Osteoblast (primary cell): ENCODE measurements around the gene IQCK. TPM values are rescaled to one million over a fixed set of nuclear protein-coding genes. Genes with fewer than 3 reads are reported as not detected.

ENCODE experiments used
- DNase-seq: peaks from one replicate; pipeline ENCODE4 v3.0.0; 2011; ENCODE audit warnings: low spot score, mixed read lengths; ENCODE audit not compliant: insufficient read length; ENCODE audit errors: missing footprints
- H2AFZ ChIP-seq: 2 replicates; pipeline ENCODE4 v1.6.0; 2011; ENCODE audit warnings: mild to moderate bottlenecking, low read length
- H3K27ac ChIP-seq: 2 replicates; pipeline ENCODE4 v1.5.1; 2011; ENCODE audit warnings: mild to moderate bottlenecking, low read depth, low read length, moderate library complexity
- H3K27me3 ChIP-seq: 2 replicates; pipeline ENCODE4 v1.6.0; 2012; ENCODE audit warnings: mild to moderate bottlenecking, control low read depth, inconsistent platforms, low read length, moderate library complexity; ENCODE audit not compliant: insufficient read depth
- H3K36me3 ChIP-seq: 2 replicates; pipeline ENCODE4 v1.5.1; 2011; ENCODE audit warnings: mild to moderate bottlenecking, low read length, control low read depth, moderate library complexity; ENCODE audit not compliant: insufficient read depth
- H3K4me1 ChIP-seq: 2 replicates; pipeline ENCODE4 v1.5.1; 2011; ENCODE audit warnings: mild to moderate bottlenecking, low read length, control low read depth, moderate library complexity; ENCODE audit not compliant: insufficient read depth
- H3K4me2 ChIP-seq: 2 replicates; pipeline ENCODE4 v1.6.0; 2011; ENCODE audit warnings: mild to moderate bottlenecking, low read length; ENCODE audit not compliant: insufficient read depth
- H3K4me3 ChIP-seq: fragments of 200-600 bp; sonication (generic); 3 replicates; pipeline ENCODE4 v1.5.1; 2012; ENCODE audit warnings: mild to moderate bottlenecking, low read length, inconsistent platforms; ENCODE audit not compliant: insufficient read depth
- H3K79me2 ChIP-seq: 2 replicates; pipeline ENCODE4 v1.6.0; 2012; ENCODE audit warnings: mild to moderate bottlenecking, low read length, control low read depth, inconsistent platforms; ENCODE audit not compliant: insufficient read depth
- H3K9me3 ChIP-seq: 2 replicates; pipeline ENCODE4 v1.5.1; 2011; ENCODE audit warnings: low read depth, low read length, control low read depth
- H4K20me1 ChIP-seq: 2 replicates; pipeline ENCODE4 v1.6.0; 2012; ENCODE audit warnings: mild to moderate bottlenecking, low read length, control low read depth; ENCODE audit not compliant: insufficient read depth
- total RNA-seq: library from RNA; depleted of rRNA; stranded (reverse); fragments of >200 nt; gene quantifications from 2 replicates; pipeline ENCODE4 v1.2.3, GENCODE V29; 2012
- TF ChIP-seq, protein P1 (sequence below): IDR thresholded peaks from 2 replicates; pipeline ENCODE4 v1.5.1; 2011; ENCODE audit warnings: mild to moderate bottlenecking, low read depth, low read length, moderate library complexity; ENCODE audit errors: extremely low read depth

Gene IQCK
- total RNA-seq, 1 donor, result 8.7 TPM

DNA sequence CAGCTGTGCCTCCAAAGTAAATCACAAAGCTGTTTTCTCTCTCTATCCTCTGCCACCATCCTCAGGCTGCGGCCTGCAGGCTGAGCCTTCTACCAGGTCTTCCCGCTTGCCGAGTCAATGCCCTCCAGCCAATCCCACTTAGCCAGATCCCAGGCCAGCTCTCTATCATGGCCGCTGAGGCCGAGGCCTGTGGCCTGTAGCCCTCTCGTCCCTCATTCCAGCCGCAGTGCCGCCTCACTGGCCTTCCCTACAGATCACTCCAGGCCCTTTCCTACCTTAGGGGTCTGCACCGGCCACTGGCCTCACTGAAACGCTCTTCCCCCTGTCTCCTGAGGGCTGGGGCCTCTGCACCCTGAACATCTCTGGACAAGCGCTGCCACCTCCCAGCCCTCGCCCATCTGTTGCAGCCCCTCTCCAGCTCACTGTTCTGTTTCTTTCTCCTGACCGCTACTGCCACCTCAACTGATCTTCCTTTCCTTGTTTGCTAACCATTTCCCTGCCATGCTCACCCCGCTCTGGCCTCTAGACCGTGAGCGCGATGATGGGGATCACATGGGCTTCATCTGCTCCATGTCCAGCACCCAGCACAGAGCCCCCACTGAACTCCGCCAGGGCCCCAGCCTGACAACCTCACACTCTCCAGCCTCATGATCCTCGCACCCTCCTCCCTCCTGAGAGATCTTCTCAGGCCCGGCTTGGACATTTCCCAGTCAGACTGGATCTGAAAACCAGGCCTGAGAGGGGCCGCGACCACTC lies 8.5 kb upstream of the IQCK start:
- peaks cover 57% of the 10 kb centered on the region for H3K36me3 ChIP-seq
- H3K27me3 ChIP-seq, result no peaks in the 10 kb centered on the region
- H3K4me1 ChIP-seq, result peaks cover 6% of the 10 kb centered on the region
- peaks cover 12% of the 10 kb centered on the region for H4K20me1 ChIP-seq
- no peak overlapping the region for H3K4me2 ChIP-seq
- TF ChIP-seq, protein P1, sequence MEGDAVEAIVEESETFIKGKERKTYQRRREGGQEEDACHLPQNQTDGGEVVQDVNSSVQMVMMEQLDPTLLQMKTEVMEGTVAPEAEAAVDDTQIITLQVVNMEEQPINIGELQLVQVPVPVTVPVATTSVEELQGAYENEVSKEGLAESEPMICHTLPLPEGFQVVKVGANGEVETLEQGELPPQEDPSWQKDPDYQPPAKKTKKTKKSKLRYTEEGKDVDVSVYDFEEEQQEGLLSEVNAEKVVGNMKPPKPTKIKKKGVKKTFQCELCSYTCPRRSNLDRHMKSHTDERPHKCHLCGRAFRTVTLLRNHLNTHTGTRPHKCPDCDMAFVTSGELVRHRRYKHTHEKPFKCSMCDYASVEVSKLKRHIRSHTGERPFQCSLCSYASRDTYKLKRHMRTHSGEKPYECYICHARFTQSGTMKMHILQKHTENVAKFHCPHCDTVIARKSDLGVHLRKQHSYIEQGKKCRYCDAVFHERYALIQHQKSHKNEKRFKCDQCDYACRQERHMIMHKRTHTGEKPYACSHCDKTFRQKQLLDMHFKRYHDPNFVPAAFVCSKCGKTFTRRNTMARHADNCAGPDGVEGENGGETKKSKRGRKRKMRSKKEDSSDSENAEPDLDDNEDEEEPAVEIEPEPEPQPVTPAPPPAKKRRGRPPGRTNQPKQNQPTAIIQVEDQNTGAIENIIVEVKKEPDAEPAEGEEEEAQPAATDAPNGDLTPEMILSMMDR, result no peak
- H3K9me3 ChIP-seq, result no peaks in the 10 kb centered on the region
- no peak overlapping the region for H3K4me3 ChIP-seq
- peak; percentile 18 for DNase-seq
- peaks cover 34% of the 10 kb centered on the region for H3K79me2 ChIP-seq
- H3K27ac ChIP-seq, result no peak overlapping the region
- H2AFZ ChIP-seq, result no peak overlapping the region

DNA sequence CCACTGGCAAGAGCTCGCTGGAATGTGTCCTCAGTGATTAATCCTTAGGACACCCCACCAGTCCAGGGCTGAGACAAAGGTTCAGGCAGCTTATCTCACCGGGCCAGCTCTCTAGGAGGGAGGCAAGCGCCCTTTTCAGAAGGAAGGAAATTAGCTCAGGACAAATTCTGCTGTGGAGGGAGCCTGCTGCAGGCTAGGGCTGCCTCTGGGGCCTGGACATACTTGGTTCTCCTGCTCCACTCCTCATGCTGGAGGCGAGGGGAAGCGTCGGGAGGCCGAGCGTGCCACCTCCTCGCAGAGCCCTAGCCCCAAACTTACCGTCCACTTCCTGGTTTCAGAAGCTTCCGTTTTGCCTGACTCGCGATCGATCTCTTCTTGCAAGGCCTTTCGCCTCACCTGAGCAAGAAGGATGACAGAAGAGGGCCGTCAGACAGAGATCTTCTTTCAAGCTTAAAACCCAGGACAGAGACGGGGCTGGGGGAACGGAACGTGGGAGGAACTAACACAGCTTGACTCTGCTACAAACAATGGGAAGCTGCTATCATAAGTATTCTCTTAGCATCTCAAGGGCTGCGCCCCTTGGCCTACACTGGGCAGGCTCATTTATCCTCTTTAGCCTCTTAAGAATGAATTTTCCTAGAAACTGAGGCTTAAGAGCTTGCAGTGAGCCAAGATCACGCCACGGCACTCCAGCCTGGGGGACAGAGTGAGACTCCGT lies 7.7 kb upstream of the IQCK start:
- Histone ChIP-seq H3K79me2 (peaks cover 41% of the 10 kb centered on the region), H3K27me3 (no peaks in the 10 kb centered on the region)

DNA sequence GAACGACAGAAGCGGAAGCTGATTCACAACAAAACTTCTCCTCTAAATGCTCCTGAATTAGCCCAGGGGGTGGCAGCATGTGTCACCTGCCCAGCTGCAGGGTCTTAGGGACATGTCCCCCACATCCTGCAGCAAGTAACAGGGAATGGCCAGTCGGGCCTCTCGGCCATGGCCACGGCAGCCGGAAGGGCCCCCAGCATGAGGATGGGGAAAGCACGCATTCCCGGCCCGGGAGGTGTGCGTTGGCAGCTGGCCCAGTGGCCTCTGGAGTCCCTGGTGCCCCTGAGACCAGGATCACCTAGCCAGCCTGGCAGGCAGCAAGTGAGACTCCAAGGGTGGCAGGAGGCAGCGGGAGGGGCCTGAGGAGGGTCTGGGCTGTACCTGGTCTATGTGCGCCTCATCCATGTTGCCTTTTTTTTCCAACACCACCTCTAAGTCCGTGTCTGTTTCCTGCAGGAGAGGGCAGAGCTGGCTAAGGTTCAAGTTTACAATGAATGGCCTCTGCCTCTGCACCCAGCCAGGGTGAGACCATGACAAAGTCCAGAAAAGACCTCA lies 7.0 kb upstream of the IQCK start:
- Histone ChIP-seq H3K27me3 (no peaks in the 10 kb centered on the region), H3K4me3 (no peak overlapping the region), H3K79me2 (peaks cover 47% of the 10 kb centered on the region), H3K4me2 (no peak overlapping the region), H4K20me1 (peaks cover 15% of the 10 kb centered on the region), H3K36me3 (peaks cover 45% of the 10 kb centered on the region), H3K27ac (no peak overlapping the region), H3K4me1 (no peaks in the 10 kb centered on the region), H2AFZ (no peak overlapping the region), H3K9me3 (no peaks in the 10 kb centered on the region)
- DNase-seq, result no peak
- TF ChIP-seq, protein P1, result no peak

More for the DNA sequence above, 7.7 kb upstream of the IQCK start:
- DNase-seq, result no peak
- TF ChIP-seq, protein P1, result no peak
- H3K27ac ChIP-seq, result no peak overlapping the region
- H3K36me3 ChIP-seq, result peaks cover 51% of the 10 kb centered on the region
- no peak overlapping the region for H3K4me2 ChIP-seq
- H3K9me3 ChIP-seq, result no peaks in the 10 kb centered on the region
- H2AFZ ChIP-seq, result no peak overlapping the region
- H4K20me1 ChIP-seq, result peaks cover 12% of the 10 kb centered on the region
- H3K4me3 ChIP-seq, result no peak overlapping the region
- H3K4me1 ChIP-seq, result no peaks in the 10 kb centered on the region

DNA sequence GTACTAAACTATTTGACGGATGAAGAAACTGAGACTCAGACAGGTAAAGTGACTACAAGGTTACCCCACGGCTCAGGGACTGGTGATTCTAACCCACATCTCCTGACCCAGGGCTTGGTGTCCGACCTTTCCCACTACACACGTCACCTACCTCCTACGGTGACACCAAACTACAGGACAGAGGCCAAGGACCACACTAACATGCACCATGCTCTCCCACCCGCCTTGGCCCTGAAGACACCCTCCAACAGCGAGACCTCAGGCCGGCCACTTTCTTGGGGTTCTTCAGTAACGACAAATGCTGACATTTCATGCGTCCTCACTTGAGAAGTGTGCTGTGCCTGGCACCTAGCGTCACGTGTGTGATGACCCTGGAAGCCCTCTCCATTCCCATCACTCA lies 6.4 kb upstream of the IQCK start:
- Histone ChIP-seq H3K4me3 (no peak overlapping the region), H3K27me3 (no peaks in the 10 kb centered on the region), H3K4me1 (peaks cover 3% of the 10 kb centered on the region), H3K4me2 (no peak overlapping the region), H4K20me1 (peaks cover 18% of the 10 kb centered on the region), H2AFZ (no peak overlapping the region), H3K9me3 (no peaks in the 10 kb centered on the region), H3K79me2 (peaks cover 52% of the 10 kb centered on the region), H3K27ac (no peak overlapping the region), H3K36me3 (peaks cover 39% of the 10 kb centered on the region)
- TF ChIP-seq, protein P1, result no peak
- DNase-seq, result no peak
